NT2/D1 (cell line): ENCODE measurements around the gene ZNF629.

Source experiments
- SUZ12 ChIP-seq: IDR thresholded peaks from 2 replicates; pipeline ENCODE4 v1.6.1; 2011; ENCODE audit not compliant: insufficient read length, insufficient read depth; ENCODE audit errors: extremely low read depth
- YY1 ChIP-seq: IDR thresholded peaks from 2 replicates; pipeline ENCODE4 v1.6.1; 2011; ENCODE audit not compliant: insufficient read length, insufficient read depth
- ZNF274 ChIP-seq: IDR thresholded peaks from 2 replicates; pipeline ENCODE4 v1.6.1; 2011; ENCODE audit warnings: mild to moderate bottlenecking, low read depth, low read length

DNA sequence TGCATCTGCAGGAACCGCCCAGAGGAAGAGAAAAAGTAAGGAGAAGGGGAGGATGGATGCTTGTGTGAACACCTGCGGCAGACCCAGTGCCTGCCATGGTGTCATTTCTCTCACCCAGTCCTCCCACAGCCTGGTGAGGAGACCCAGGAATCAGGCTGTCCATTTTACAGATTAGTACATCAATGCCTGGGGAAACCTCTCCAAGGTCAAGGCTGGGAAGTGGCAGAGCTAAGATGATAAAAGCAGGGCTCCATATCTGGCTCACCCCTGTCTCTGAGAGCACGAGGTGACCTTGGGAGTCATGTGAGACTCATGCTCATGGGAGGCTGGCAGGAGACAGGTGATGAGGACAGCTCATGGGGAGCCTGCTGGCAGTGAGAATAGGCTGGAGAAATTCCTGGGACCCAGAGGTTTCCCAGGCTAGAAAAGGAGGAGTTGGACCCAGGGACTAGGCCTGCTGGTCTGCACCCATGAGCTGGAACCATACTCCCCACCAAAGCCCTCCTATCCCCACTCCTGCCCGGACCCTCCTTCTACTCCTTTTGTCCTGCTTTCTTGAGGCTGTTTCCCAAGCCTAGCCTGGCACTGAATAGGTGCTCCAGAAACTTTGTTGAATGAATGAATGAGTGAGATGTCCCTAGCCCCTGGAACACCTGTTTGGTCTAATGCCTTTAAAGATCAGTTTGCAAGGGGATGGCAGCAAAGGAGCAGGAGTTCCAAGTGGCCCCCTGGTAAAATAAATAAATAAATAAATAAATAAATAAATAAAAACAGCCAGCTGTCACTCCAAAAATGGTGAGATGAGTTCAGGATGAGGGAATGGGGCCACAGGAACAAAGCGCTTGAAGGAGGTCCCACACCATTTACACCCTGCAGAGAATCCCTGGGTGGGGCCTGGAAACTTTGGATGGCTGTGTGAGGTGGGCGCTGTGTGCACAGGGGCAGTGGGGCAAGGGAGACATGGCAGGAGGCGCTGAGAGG is 1.6 kb downstream of the ZNF629 start:
- TF ChIP-seq YY1 (no peak), SUZ12 (no peak), ZNF274 (no peak)
